Measurements from ENCODE around the gene TEX36. TPM values are rescaled to one million over a fixed set of nuclear protein-coding genes. Genes with fewer than 3 reads are reported as not detected.

TEX36 gene
- total and polyA plus RNA-seq, 9 of the 15 experiments (the other 6 are each of a cell fraction or from before 2014, with no cell fraction given), result 0.10 to 0.82 (median 0.15) TPM; not detected in 6

DNA sequence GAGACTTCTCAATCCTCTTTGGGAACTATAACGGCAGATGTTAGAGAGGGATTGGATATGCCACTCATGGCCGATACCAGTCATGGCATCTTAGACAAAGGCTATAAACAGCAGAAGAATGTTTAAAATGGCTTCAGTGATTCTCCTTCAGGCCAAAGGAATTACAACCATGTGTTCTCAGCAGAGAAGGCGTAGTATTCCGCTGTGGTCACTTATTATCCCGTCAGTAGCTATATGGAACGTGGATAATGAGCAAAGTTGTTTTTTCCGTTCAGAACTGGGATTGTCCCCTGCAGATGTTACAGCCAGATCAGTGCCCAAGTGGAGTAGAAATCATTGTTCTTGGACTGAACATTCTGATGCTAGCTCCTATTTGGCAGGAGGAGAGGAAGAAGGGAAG, 43.1 kb downstream of the TEX36 start (continued):
- no peak for TF ChIP-seq DLX4 (CRISPR knock-in tag; IDR thresholded peaks at IDR 0.05)
- TF ChIP-seq FOXP1 (CRISPR knock-in tag; IDR thresholded peaks at IDR 0.05), result no peak
- TF ChIP-seq HOXB6 (CRISPR knock-in tag; IDR thresholded peaks at IDR 0.05; ENCODE audit: borderline replicate concordance), result no peak
- TF ChIP-seq BCLAF1 (IDR thresholded peaks at IDR 0.05; ENCODE audit: borderline replicate concordance in 1 of 2, control insufficient read depth in 1 of 2, low read depth in 2 of 2, low read length in 1 of 2), result no peak
- TF ChIP-seq ZNF318 (IDR thresholded peaks at IDR 0.05; ENCODE audit: borderline replicate concordance in 1 of 2, low read depth in 1 of 2), result no peak
